ENCODE measurements around the gene COMMD6. TPM values are rescaled to one million over a fixed set of nuclear protein-coding genes. Genes with fewer than 3 reads are reported as not detected.

COMMD6 gene
- total and polyA plus RNA-seq, 2 experiments from 2014 or later = 34.9 to 339 TPM

GRCh38 chr13:75518439-75519088, 19.1 kb downstream of the COMMD6 start (continued):
- no peak for TF ChIP-seq ETS1 (IDR thresholded peaks at IDR 0.05)
- no peak for TF ChIP-seq POLR2AphosphoS5 (IDR thresholded peaks at IDR 0.05; ENCODE audit: low read depth)
- no peak for TF ChIP-seq EZH2phosphoT487 (IDR thresholded peaks at IDR 0.05; ENCODE audit: unreplicated experiment)

GRCh38 chr13:75514080-75514995, 23.3 kb downstream of the COMMD6 start:
- H3K4me1 Mint-ChIP-seq = no peaks in the 10 kb centered on the region
- no peak overlapping the region for H3K27ac Mint-ChIP-seq
- Histone ChIP-seq H3K36me3 (ENCODE audit: insufficient read depth) (no peaks in the 10 kb centered on the region; the same call in 1 of the 2 replicates), H3K27ac (ENCODE audit: low read depth) (no peak overlapping the region), H4K20me1 (replicated peaks; ENCODE audit: insufficient read depth) (no peaks in the 10 kb centered on the region), H3K27me3 (ENCODE audit: insufficient read depth) (no peaks in the 10 kb centered on the region), H3K4me1 (ENCODE audit: insufficient read depth) (no peaks in the 10 kb centered on the region), H3F3A (replicated peaks; ENCODE audit: low read depth) (no peaks in the 10 kb centered on the region), H3K4me2 (no peak overlapping the region), H3K79me2 (replicated peaks; ENCODE audit: insufficient read depth) (no peaks in the 10 kb centered on the region), H3K9me2 (ENCODE audit: insufficient read depth) (0 out of 2 replicates have a peak, but pooled peaks cover 3% of the 10 kb centered on the region), H2AFZ (no peak overlapping the region), H3K4me3 (no peak overlapping the region)
- ATAC-seq = no peak
- peaks cover 12% of the 10 kb centered on the region; the same call in 2 of the 3 replicates for H3K36me3 Mint-ChIP-seq (ENCODE audit: low read depth)
- DNase-seq (ENCODE audit: low spot score) = no peak
- no peaks in the 10 kb centered on the region for H3K27me3 Mint-ChIP-seq (ENCODE audit: insufficient read depth, low read depth, poor library complexity)
- H3K4me3 Mint-ChIP-seq = no peak overlapping the region
- H3K9me3 Mint-ChIP-seq = peaks cover 13% of the 10 kb centered on the region
- no peak for TF ChIP-seq ETS1 (IDR thresholded peaks at IDR 0.05)
- no peak for TF ChIP-seq EZH2 (IDR thresholded peaks at IDR 0.05; ENCODE audit: low read depth, unreplicated experiment)
- no peak for TF ChIP-seq EZH2phosphoT487 (IDR thresholded peaks at IDR 0.05; ENCODE audit: unreplicated experiment)
- TF ChIP-seq CTCF (conservative IDR thresholded peaks at IDR 0.05; ENCODE audit: low read depth in 2 of 2) = no peak
- TF ChIP-seq JUNB (IDR thresholded peaks at IDR 0.05; ENCODE audit: unreplicated experiment) = no peak
- no peak for TF ChIP-seq CREB1 (CRISPR knock-in tag; IDR thresholded peaks at IDR 0.05; ENCODE audit: low read depth)
- TF ChIP-seq ZNF331 (CRISPR knock-in tag; IDR thresholded peaks at IDR 0.05; ENCODE audit: low read depth) = no peak
- TF ChIP-seq REST (IDR thresholded peaks at IDR 0.05; ENCODE audit: unreplicated experiment) = no peak
- no peak for TF ChIP-seq STAT1 (IDR thresholded peaks at IDR 0.05; ENCODE audit: unreplicated experiment)
- TF ChIP-seq ZNF114 (CRISPR knock-in tag; IDR thresholded peaks at IDR 0.05) = no peak
- no peak for TF ChIP-seq NANOG (IDR thresholded peaks at IDR 0.05; ENCODE audit: borderline replicate concordance)
